Lower leg skin (tissue), 3 donors: Measurements from ENCODE around the gene CDK17.

Experiments
- POLR2A ChIP-seq, 2 donors: fragments of 450-650 bp; IDR thresholded peaks; one replicate each; pipeline ENCODE4 v1.6.1; 2016 to 2017; ENCODE audit warnings: antibody characterized with exemption in 2 of 2, mild to moderate bottlenecking in 1 of 2, moderate library complexity in 1 of 2
- TF ChIP-seq, protein P1 (sequence below), 3 donors: fragments of 450-650 bp; IDR thresholded peaks; one replicate each; pipeline ENCODE4 v1.5.1; 2016; ENCODE audit warnings: antibody characterized with exemption in 3 of 3, mild to moderate bottlenecking in 3 of 3, moderate library complexity in 2 of 3

DNA sequence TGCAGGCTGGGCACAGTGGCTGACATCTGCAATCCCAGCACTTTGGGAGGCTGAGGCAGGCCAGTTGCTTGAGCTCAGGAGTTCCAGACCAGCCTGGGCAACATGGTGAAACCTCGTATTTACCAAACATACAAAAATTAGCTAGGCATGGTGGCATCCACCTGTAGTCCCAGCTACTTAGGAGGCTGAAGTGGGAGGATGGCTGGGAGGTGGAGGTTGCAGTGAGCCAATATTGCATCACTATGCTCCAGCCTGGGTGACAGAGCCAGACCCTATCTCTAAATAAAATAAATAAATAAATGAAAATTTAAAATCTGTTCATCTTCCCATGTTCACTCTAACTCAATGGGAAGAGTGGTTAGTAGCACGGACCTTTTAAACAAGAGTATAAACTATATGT lies 134.8 kb downstream of the CDK17 start:
- TF ChIP-seq, protein P1, sequence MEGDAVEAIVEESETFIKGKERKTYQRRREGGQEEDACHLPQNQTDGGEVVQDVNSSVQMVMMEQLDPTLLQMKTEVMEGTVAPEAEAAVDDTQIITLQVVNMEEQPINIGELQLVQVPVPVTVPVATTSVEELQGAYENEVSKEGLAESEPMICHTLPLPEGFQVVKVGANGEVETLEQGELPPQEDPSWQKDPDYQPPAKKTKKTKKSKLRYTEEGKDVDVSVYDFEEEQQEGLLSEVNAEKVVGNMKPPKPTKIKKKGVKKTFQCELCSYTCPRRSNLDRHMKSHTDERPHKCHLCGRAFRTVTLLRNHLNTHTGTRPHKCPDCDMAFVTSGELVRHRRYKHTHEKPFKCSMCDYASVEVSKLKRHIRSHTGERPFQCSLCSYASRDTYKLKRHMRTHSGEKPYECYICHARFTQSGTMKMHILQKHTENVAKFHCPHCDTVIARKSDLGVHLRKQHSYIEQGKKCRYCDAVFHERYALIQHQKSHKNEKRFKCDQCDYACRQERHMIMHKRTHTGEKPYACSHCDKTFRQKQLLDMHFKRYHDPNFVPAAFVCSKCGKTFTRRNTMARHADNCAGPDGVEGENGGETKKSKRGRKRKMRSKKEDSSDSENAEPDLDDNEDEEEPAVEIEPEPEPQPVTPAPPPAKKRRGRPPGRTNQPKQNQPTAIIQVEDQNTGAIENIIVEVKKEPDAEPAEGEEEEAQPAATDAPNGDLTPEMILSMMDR (IDR thresholded peaks at IDR 0.05), result no peak
- TF ChIP-seq POLR2A (IDR thresholded peaks at IDR 0.05), result no peak
